Measurements from ENCODE around the gene SMCO4. TPM values are rescaled to one million over a fixed set of nuclear protein-coding genes. Genes with fewer than 3 reads are reported as not detected.
"Not testable (repeated sequence)": the region's sequence is repeated elsewhere in the genome, so short reads cannot be mapped to it uniquely, and the experiment has no call there.

Gene SMCO4

DNA sequence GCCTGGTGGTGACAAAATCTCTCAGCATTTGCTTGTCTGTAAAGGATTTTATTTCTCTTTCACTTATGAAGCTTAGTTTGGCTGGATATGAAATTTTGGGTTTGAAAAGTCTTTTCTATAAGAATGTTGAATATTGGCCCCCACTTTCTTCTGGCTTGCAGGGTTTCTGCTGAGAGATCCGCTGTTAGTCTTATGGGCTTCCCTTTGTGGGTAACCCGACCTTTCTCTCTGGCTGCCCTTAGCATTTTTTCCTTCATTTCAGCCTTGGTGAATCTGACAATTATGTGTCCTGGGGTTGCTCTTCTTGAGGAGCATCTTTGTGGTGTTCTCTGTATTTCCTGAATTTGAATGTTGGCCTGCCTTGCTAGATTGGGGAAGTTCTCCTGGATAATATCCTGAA is 100.0 kb downstream of the SMCO4 start:
- not testable (repeated sequence) for H3K23ac ChIP-seq (ENCODE audit: low read depth, low read length, poor library complexity); H3K9ac ChIP-seq (ENCODE audit: low read depth, low read length, poor library complexity); H3K79me1 ChIP-seq (ENCODE audit: low read depth, low read length); H3K14ac ChIP-seq (ENCODE audit: low read length); H3K4me2 ChIP-seq (ENCODE audit: insufficient read depth, low read length, poor library complexity, severe bottlenecking); H2BK15ac ChIP-seq (ENCODE audit: low read length); H4K91ac ChIP-seq (ENCODE audit: low read depth, low read length, poor library complexity); H4K8ac ChIP-seq (ENCODE audit: low read depth, low read length); DNase-seq (ENCODE audit: low spot score); H2BK120ac ChIP-seq (ENCODE audit: low read depth, low read length); H3K36me3 ChIP-seq (replicated peaks in 1 of 2; ENCODE audit: control insufficient read depth in 2 of 2, insufficient read depth in 2 of 2, low read length in 2 of 2); H3K4me3 ChIP-seq (ENCODE audit: low read length in 2 of 2); H2AFZ ChIP-seq (ENCODE audit: low read length); H3K27ac ChIP-seq (replicated peaks; ENCODE audit: low read length); H2BK12ac ChIP-seq (ENCODE audit: low read length); H3K4me1 ChIP-seq (ENCODE audit: control insufficient read depth in 2 of 2, insufficient read depth in 1 of 2, low read depth in 1 of 2, low read length in 2 of 2); H3K4ac ChIP-seq (ENCODE audit: low read length); H3K27me3 ChIP-seq (ENCODE audit: control insufficient read depth in 3 of 3, insufficient read depth in 3 of 3, low read depth in 1 of 3, low read length in 3 of 3); H2BK5ac ChIP-seq (ENCODE audit: low read length); H3K18ac ChIP-seq (ENCODE audit: low read length); H2AK5ac ChIP-seq (ENCODE audit: low read depth, low read length); H3K9me3 ChIP-seq (replicated peaks in 1 of 2; ENCODE audit: control insufficient read depth in 2 of 2, insufficient read depth in 1 of 2, low read depth in 1 of 2, low read length in 2 of 2)
- no CpG with 5 or more reads among the region's 2 CpGs for WGBS, 2 donors (ENCODE audit: extremely low coverage in 2 of 2, insufficient read length in 2 of 2, insufficient replicate concordance in 1 of 2)

DNA sequence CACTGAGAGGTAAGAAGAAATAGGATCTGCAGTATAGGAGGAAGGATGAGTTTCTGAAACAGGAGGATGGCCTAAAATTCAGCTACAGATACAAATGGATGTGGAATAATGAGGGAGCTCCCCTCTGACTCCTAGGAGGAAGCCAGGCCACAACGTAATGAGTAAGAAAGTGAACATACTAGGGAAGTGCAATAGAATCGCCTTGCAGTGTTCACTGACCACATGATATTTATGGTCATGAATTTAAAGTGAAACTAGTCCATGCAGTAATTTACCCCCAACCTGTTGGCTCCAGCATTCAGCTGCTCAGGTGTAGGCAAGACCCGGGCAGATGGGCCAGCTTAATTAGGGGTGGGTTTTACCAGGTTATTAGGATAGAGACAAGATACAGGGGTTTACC is 110.9 kb downstream of the SMCO4 start:
- H2BK5ac ChIP-seq (ENCODE audit: low read length) = no peak overlapping the region
- no peak overlapping the region for H2AFZ ChIP-seq (ENCODE audit: low read length)
- no peaks in the 10 kb centered on the region for H3K9me3 ChIP-seq (replicated peaks in 1 of 2; ENCODE audit: control insufficient read depth in 2 of 2, insufficient read depth in 1 of 2, low read depth in 1 of 2, low read length in 2 of 2)
- H4K8ac ChIP-seq (ENCODE audit: low read depth, low read length) = no peak overlapping the region
- no peak overlapping the region for H3K18ac ChIP-seq (ENCODE audit: low read length)
- no peak overlapping the region for H3K4ac ChIP-seq (ENCODE audit: low read length)
- H3K27me3 ChIP-seq (ENCODE audit: control insufficient read depth in 3 of 3, insufficient read depth in 3 of 3, low read depth in 1 of 3, low read length in 3 of 3) = peaks cover 0 to 7% (median 0%) of the 10 kb centered on the region in 3 experiments
- H3K4me2 ChIP-seq (ENCODE audit: insufficient read depth, low read length, poor library complexity, severe bottlenecking) = no peak overlapping the region
- no peak overlapping the region for H3K9ac ChIP-seq (ENCODE audit: low read depth, low read length, poor library complexity)
- H2AK5ac ChIP-seq (ENCODE audit: low read depth, low read length) = no peak overlapping the region
- whole genome bisulfite sequencing, 2 donors (ENCODE audit: extremely low coverage in 2 of 2, insufficient read length in 2 of 2, insufficient replicate concordance in 1 of 2) = no CpG with 5 or more reads among the region's 3 CpGs
- H4K91ac ChIP-seq (ENCODE audit: low read depth, low read length, poor library complexity) = no peak overlapping the region
- no peak overlapping the region for H3K23ac ChIP-seq (ENCODE audit: low read depth, low read length, poor library complexity)
- H3K14ac ChIP-seq (ENCODE audit: low read length) = no peak overlapping the region
- H3K79me1 ChIP-seq (ENCODE audit: low read depth, low read length) = no peaks in the 10 kb centered on the region
- H2BK12ac ChIP-seq (ENCODE audit: low read length) = no peak overlapping the region
- no peaks in the 10 kb centered on the region for H3K4me1 ChIP-seq (ENCODE audit: control insufficient read depth in 2 of 2, insufficient read depth in 1 of 2, low read depth in 1 of 2, low read length in 2 of 2)
- H2BK15ac ChIP-seq (ENCODE audit: low read length) = no peak overlapping the region
- no peak overlapping the region for H3K27ac ChIP-seq (replicated peaks; ENCODE audit: low read length)
- no peak for DNase-seq (ENCODE audit: low spot score)
- no peaks in the 10 kb centered on the region for H3K36me3 ChIP-seq (replicated peaks in 1 of 2; ENCODE audit: control insufficient read depth in 2 of 2, insufficient read depth in 2 of 2, low read length in 2 of 2)
- H3K4me3 ChIP-seq (ENCODE audit: low read length in 2 of 2) = no peak overlapping the region
- H2BK120ac ChIP-seq (ENCODE audit: low read depth, low read length) = no peak overlapping the region

Small RNA genes lying within 50 kb of the gene (small RNA-seq; reads per million reads assigned to genes)
- not detected for gene RN7SL223P (ENCODE audit: insufficient read depth)
